GM10266 (cell line): ENCODE results near the gene MAP1LC3B2.
"Not testable (repeated sequence)": the region's sequence is repeated elsewhere in the genome, so short reads cannot be mapped to it uniquely, and the experiment has no call there.

Source experiments
- DNase-seq: peaks from one replicate; pipeline ENCODE4 v3.0.0; 2012; ENCODE audit errors: extremely low spot score
- TF ChIP-seq, protein P1 (sequence below): IDR thresholded peaks from 2 replicates; pipeline ENCODE4 v1.5.1; 2012; ENCODE audit warnings: mild to moderate bottlenecking, low read depth; ENCODE audit not compliant: control insufficient read depth, insufficient read depth; ENCODE audit errors: missing control alignments

Gene MAP1LC3B2

DNA sequence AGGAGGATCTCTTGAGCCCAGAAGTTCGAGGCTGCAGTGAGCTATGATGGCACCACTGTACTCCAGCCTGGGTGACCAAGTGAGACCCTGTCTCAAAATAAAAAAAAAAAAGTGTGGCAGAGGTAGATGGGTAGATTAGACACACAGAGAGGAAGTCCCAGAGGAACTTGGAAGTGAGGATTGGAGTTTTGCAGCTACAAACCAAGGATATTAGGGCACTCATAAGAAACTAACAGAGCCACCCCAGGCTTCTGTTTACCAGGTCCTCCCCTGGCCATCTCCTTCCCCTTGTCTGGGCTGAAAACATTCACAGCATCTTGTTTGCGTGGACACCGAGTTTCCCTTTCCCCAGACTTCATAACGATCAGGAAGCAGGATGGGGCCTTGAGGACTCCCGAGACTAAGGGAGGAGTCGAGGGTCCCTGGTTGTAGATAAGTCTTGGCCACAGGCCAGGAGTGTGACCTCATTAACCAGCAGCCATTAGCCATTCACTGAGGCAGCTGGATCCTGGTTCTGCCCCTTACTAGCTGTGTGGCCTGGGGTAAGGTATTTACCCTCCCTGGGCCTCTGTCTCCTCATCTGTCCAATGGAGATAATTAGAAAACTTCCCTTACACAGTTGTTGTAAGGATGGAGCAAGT, 2.1 kb downstream of the MAP1LC3B2 start:
- TF ChIP-seq, protein P1, sequence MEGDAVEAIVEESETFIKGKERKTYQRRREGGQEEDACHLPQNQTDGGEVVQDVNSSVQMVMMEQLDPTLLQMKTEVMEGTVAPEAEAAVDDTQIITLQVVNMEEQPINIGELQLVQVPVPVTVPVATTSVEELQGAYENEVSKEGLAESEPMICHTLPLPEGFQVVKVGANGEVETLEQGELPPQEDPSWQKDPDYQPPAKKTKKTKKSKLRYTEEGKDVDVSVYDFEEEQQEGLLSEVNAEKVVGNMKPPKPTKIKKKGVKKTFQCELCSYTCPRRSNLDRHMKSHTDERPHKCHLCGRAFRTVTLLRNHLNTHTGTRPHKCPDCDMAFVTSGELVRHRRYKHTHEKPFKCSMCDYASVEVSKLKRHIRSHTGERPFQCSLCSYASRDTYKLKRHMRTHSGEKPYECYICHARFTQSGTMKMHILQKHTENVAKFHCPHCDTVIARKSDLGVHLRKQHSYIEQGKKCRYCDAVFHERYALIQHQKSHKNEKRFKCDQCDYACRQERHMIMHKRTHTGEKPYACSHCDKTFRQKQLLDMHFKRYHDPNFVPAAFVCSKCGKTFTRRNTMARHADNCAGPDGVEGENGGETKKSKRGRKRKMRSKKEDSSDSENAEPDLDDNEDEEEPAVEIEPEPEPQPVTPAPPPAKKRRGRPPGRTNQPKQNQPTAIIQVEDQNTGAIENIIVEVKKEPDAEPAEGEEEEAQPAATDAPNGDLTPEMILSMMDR, result no peak
- DNase-seq, result no peak

DNA sequence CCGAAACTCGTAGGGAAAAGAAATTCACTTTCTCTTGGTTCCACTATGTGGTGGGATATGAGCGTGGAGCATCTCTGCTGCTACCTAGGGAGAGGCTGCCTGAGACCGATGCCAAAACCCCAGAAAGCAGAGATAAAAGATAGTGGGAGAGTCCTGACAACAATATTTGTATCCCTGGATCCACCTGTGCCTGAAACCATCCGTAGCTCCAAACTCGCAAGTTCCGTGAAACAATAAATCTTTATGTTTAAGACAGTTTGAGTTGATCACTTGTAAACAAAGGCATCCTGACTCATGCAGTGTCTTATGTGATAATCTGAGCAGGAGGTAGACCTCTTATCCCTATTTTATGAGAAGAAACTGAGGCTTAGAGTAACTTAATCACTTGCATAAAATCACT, 2.9 kb downstream of the MAP1LC3B2 start:
- TF ChIP-seq, protein P1, result no peak
- no peak for DNase-seq

DNA sequence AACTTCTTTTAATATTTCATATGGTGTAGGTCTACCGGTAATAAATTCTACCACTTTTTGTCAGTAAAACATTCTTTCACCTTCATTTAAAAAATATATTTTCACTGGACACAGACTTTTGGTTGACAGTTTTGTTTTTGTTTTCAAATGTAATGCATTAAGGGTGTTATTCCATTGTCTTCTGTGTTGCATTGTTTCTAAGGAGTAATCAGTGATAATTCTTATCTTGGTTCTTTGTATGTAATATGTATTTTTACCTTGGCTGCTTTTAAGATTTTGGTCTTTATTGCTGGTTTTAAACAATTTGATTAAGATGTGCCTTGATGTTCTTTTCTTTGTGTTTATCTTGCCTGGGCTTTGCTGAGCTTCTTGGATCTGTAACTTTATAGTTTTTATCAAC, 4.1 kb downstream of the MAP1LC3B2 start:
- TF ChIP-seq, protein P1, result no peak
- no peak for DNase-seq

DNA sequence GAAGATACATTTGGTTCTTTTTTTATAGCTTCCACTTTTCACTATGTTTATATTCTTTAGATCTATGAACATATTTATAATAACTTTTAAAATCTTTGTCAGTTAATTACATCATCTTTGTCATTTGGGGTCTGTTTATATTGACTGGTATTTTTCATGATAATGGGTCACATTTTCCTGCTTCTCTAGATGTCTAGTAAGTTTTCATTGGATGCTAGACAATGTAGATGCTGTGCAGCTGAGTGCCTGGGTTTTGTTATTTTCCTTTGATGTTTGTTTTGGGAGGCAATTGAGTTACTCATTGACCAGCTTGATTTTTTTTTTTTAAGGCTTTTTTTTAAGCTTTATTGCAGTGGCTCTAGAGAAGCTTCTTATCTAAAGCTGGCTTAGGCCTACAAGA, 4.9 kb downstream of the MAP1LC3B2 start:
- TF ChIP-seq, protein P1, result no peak
- DNase-seq, result no peak

GRCh38 chr12:116565221-116565620, 6.0 kb downstream of the MAP1LC3B2 start:
- not testable (repeated sequence) for DNase-seq

- DNase-seq, result no peak
- TF ChIP-seq, protein P1, result no peak
These were observed 6.8 kb downstream of the MAP1LC3B2 start for GRCh38 chr12:116565963-116566362.

DNA sequence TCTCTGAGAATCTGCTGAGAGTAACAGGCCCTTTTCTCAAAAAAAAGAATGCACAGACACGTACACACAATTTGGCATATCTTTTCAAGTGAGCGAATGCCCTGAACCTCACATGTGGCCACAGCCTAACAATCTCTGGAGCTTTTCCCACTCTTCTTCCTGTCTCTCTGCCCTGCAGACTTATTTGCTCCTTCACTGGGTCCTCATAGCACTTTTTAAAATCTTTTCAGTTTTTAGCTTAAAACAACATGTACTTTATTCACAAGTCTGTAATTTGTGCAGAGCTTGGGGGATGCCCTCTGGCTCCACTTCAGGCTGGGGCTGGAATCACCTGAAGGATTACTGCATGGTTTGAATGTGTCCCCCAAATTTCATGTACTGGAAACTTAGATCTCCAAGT, 9.0 kb downstream of the MAP1LC3B2 start:
- TF ChIP-seq, protein P1, result no peak
- no peak for DNase-seq

DNA sequence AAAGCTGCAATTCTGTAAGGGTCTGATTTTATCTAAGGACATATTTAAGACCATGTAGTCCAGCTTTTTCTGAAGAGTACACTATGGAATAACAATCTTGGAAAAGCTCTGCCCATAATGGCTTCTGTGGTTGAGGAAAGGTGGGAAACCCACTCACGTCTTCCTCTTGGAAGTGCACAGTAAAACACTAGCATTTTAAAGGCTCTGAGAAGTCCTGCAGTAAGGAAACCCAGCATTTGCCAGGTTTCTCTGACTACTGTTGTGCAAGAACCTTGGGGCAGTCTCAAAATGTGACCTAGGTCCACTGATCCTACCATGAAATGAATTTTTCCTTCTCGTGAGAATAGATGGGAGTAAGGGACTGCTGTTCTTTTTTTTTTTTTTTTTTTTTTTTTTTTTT, 11.9 kb downstream of the MAP1LC3B2 start:
- TF ChIP-seq, protein P1, result no peak
- DNase-seq, result no peak
